GM18519 (cell line): Measurements from ENCODE around the gene DPF3.

Experiments used
- ATAC-seq: cut with Tn5 transposase; IDR thresholded peaks from one replicate; pipeline ENCODE4 v1.9.1; 2021; ENCODE audit warnings: mild to moderate bottlenecking, moderate library complexity; ENCODE audit not compliant: unreplicated experiment, low FRiP score

The DPF3 gene

GRCh38 chr14:72631401-72631800, 262.5 kb downstream of the DPF3 start:
- no peak for ATAC-seq

DNA sequence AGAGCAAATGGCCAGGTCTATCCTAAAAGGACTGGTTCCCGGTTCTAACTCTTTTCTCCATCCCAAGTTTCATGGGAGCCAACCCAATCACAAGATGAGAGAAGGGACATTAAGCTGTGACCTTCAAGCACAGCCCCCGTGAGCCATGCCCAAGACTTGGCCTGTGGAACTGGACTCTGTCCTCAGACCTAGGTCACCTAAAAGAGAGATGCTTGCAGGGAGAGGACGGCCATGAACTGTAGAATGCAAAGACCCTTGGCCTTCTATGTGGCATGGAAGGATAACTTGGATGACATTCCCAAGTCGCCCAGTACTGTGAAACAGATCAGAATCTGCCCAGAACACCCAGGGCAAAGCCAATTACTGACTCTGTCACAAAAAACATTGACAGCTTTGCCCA, 263.5 kb downstream of the DPF3 start:
- ATAC-seq: no peak

DNA sequence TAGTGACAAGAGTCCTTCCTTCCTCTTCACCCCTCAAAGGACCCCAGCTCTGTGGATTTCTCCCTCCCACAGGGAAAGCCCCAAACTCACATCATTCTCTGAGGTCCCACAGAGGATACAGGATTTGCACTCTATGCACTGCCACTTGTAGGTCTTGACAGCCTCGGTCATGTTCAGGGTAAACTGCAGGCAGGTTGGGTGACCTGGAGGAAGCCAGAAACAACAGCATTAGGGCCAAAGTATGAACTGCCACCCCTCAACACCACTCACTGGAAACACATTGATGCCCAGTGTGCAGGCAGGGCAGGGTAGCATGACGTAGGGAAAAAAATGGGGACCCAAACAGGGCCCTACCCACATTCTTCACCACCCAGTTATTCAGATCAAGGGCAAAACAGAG, 264.4 kb downstream of the DPF3 start:
- no peak for ATAC-seq

- peak; percentile 46 for ATAC-seq
Measured at GRCh38 chr14:72625689-72626088, 268.2 kb downstream of the DPF3 start.

DNA sequence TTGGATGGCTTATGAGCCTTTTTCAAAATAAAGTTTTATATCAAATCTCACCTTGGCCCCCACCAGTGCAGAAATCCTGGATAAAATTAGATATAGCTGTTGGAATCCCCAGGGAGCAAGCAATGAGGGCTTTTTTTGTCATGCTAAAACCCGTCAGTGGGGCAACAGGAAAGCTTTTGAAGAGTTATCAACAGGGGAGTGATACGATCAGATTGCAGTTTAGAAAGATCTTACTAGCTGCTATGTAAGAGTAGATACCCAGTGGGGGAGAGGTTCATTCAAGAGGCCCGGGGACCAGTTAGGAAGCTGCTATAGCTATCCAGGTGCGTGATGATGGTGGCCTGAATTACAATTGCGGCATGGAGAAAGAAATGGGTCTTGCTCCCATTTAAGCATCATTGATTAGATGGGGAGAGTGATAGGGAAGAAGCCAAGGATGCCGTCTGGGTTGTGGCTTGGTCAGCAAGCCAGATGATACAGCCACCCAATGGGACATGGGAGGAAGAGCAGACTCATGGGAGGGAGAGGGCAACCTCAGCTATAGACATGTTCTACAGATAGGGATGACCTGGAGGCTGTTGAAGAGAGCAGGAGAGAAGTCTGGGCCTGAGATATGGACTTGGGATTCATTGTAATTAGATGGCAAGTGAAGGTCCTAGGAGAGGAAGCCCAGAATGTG, 272.4 kb downstream of the DPF3 start:
- ATAC-seq: no peak

GRCh38 chr14:72619881-72620280, 274.0 kb downstream of the DPF3 start:
- no peak for ATAC-seq

DNA sequence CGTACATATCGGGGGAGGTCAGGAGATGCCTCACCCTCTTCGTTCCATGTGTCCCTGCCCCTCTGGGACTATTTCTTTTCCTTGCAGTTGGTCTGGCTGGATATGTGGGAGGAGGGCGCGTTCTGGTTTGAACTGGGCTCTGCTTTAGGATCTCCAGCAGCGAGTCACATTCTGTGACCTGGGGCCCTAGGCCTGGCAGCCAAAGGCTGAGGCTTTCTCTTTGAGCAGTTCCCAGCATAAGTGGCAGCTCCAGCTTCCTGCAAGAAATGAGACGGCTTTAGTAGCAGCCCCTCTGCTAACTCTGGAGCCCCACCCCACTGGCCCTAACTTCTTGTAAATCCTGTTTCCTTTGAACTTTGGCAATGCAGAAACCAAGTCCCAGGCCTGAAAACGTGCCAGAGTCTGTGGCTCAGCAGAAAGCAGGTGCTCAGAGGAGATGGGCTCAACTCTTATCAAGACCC, 274.8 kb downstream of the DPF3 start:
- no peak for ATAC-seq

GRCh38 chr14:72618424-72618823, 275.5 kb downstream of the DPF3 start:
- no peak for ATAC-seq

GRCh38 chr14:72617391-72618031, 276.4 kb downstream of the DPF3 start:
- ATAC-seq: no peak

DNA sequence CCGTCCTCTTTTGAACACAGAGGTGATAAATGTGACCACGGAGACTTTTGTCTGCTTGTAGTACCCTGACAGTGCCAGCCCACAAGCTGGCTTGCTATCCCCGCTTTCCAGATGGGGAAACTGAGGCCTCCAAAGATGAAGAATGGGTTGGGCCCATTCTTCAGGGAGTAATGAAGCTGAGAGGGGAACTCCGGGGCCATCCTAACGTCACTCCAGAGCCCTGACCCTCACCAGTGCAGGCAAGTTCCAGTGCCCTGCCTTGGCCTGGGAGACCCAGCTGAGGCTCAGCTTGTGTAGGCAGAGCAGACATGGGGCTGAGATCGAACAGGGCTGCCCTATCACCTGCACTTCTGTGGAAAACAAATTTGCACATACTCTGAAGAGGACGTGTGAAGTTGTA, 277.1 kb downstream of the DPF3 start:
- no peak for ATAC-seq

- no peak for ATAC-seq
Measured at GRCh38 chr14:72616294-72616693, 277.6 kb downstream of the DPF3 start.

- no peak for ATAC-seq
Measured at GRCh38 chr14:72615451-72616121, 278.3 kb downstream of the DPF3 start.

DNA sequence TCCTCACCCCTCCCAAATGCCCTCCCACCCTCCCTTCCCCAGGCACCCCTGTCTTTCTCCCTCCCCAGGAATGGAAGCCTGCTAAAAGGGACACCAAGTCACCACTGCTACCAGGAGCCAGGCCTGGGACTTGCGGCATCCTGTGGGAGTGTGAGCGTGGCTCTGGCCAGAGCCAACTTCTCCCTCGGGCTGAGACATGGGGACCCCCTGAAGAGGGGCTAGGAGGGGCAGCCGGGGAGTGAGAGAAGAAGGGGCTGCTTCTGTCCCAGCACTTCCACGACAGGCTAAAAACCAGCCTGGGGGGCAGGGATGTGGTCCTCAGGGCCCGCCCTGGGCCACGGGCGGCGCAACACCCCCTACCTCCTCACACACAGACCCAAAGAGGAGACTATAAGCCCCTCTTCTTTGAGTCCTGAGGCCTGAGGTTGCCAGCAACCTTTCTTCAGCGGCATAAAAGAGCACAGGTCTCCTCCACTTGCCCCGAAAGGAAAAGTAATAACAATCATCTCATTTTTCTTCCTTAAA, 278.9 kb downstream of the DPF3 start:
- no peak for ATAC-seq

DNA sequence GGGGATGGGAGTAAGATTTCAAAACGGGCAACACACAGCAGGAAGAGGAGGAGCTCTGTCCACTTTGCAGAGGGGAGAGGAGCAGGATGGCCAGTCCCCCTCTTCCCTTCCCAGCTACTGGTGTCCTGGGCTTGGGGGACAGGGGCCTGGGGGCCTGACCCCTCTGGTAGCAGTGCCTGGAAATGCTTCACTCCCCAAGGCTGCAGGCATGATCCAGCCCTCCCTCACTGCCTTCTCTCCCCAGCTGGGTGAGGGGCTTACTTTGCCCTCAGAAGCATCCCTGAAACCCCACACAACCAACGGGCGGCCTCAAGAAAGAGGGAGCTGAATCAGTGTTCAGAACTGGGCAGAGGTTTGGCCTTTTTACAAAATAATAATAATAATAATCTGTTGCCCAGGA, 279.5 kb downstream of the DPF3 start:
- ATAC-seq: no peak

GRCh38 chr14:72613975-72614319, 280.0 kb downstream of the DPF3 start:
- no peak for ATAC-seq

DNA sequence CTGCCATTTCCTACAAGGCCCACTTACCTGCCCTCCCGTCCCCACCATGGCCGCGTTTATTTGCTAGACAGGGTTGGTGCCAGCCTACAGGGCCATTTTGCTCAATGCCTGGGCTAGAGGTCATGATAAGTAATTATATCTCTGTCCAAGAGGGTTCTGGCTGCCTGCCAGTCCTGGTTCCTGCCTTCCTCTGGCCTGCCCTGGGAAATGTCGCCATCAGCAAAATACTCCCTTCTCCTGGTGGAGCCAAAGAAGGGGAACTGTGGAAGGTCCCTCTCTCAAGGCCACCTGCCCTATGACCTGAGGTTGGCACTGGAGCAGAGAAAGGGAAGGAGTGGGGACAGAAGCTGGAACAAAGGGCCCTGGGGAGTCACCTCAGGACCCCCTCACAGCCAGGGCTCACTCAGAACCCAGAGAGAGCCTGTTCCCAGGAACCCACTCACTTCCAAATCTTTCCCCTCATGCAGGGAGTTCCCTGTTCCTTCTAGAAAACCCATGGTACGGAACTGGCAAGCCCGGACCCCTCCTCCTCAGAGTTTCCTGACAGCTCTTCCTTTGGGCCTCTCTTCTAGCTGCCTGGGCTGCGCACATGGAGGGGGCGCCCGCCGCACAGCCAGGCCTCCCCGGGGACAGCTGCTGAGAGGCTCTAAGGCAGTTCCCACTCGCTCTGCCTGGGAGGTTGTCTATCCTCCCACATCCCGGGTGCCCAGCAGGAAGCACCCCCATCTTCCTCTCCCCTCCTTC, 280.5 kb downstream of the DPF3 start:
- no peak for ATAC-seq

DNA sequence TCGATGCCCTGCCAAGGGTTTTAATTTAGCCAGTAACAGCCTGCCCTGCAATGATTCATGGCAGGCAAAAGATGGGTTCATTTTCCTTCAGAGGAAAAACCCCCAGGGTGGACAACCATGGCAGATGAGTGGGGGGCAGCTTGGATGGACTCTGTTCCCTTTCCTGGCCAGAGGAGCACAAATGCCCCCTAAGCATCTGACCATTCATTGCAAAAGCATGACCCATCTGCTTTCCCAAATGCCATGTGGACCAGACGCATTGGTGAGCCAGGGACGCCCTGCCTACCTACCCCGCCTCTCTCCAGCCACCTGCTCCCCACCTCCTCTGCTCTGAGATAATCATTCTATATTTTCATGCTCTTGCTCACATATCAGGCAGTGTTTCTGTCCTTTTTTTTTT, 281.9 kb downstream of the DPF3 start:
- no peak for ATAC-seq

- ATAC-seq: no peak
Measured at GRCh38 chr14:72611506-72611905, 282.4 kb downstream of the DPF3 start.

GRCh38 chr14:72610831-72611200, 283.1 kb downstream of the DPF3 start:
- no peak for ATAC-seq

GRCh38 chr14:72610096-72610830, 283.6 kb downstream of the DPF3 start:
- ATAC-seq: no peak
